Tongue (tissue), 2 donors: ENCODE measurements around the gene HCRT. TPM values are rescaled to one million over a fixed set of nuclear protein-coding genes. Genes with fewer than 3 reads are reported as not detected.
A peak's percentile ranks its signal among the peaks of the same experiment; 100 is the strongest.
"Not testable (repeated sequence)": the region's sequence is repeated elsewhere in the genome, so short reads cannot be mapped to it uniquely, and the experiment has no call there.

Experiments
- DNase-seq: peaks from one replicate; pipeline ENCODE4 v3.0.0-alpha.2; 2015
- total RNA-seq: library from RNA; depleted of rRNA; stranded (reverse); fragments of >200 nt; gene quantifications from one replicate; pipeline ENCODE4 v1.2.3, GENCODE V29; 2014

Gene HCRT
- total RNA-seq, 1 donor from 2014 or later = not detected

- DNase-seq = no peak
Observed at GRCh38 chr17:42197564-42198156, 12.4 kb upstream of the HCRT start.

GRCh38 chr17:42193969-42194899 lies 9.0 kb upstream of the HCRT start, which contains the start of gene GHDC:
GHDC (minus strand) TSS chr17:42194494; CDS start chr17:42193581, 913 bp downstream.
- DNase-seq = peak; percentile 93

GRCh38 chr17:42193216-42193968 lies 8.1 kb upstream of the HCRT start:
- DNase-seq = no peak

- no peak for DNase-seq
Observed at GRCh38 chr17:42192189-42193126, 7.2 kb upstream of the HCRT start.

- no peak for DNase-seq
Observed at GRCh38 chr17:42191275-42191608, 6.0 kb upstream of the HCRT start.

GRCh38 chr17:42190491-42191274 lies 5.4 kb upstream of the HCRT start:
- DNase-seq = no peak

- DNase-seq = no peak
Observed at GRCh38 chr17:42189651-42189965, 4.4 kb upstream of the HCRT start.

GRCh38 chr17:42188749-42189650 lies 3.7 kb upstream of the HCRT start:
- no peak for DNase-seq

- DNase-seq = no peak
Observed at GRCh38 chr17:42187833-42188232, 2.6 kb upstream of the HCRT start.

GRCh38 chr17:42186191-42186590 lies 939 bp upstream of the HCRT start:
- DNase-seq = not testable (repeated sequence)

GRCh38 chr17:42185621-42185930 lies 324 bp upstream of the HCRT start:
- DNase-seq = no peak

GRCh38 chr17:42183741-42184711 lies 1.2 kb downstream of the HCRT start:
- DNase-seq = peak; percentile 84

GRCh38 chr17:42182927-42183734 lies 2.1 kb downstream of the HCRT start:
- no peak for DNase-seq

GRCh38 chr17:42181851-42182207 lies 3.4 kb downstream of the HCRT start:
- DNase-seq = no peak

- peak; percentile 44 for DNase-seq
Observed at GRCh38 chr17:42180922-42181850, 4.1 kb downstream of the HCRT start, which contains the start of gene KCNH4. KCNH4 (minus strand) TSS chr17:42181142; CDS start chr17:42180945, 197 bp downstream.

GRCh38 chr17:42180411-42180921 lies 4.8 kb downstream of the HCRT start:
- no peak for DNase-seq
